IMR-90 (cell line): ENCODE measurements around the gene ELMO1. TPM values are rescaled to one million over a fixed set of nuclear protein-coding genes. Genes with fewer than 3 reads are reported as not detected.

Source experiments
- ATAC-seq: fragments of 200-7000 bp; cut with Tn5 transposase; 2 replicates; pipeline ENCODE4 v1.9.1; 2020; ENCODE audit warnings: low read depth, mild to moderate bottlenecking, moderate library complexity
- BruUV-seq: library from RNA; stranded (reverse); fragments of 400-500 nt; replicated peaks from 2 replicates; lab custom pipeline; 2021; lab: Mats Ljungman, UMichigan
- CTCF ChIA-PET: fragments of 300-600 bp; formaldehyde crosslinking; extraction: SDS; loops from one replicate; lab custom pipeline; 2021; ENCODE audit warnings: antibody characterized with exemption; lab: Yijun Ruan, JAX
- POLR2A ChIA-PET: fragments of 300-600 bp; sonication (Branson Sonifier 250); formaldehyde crosslinking; loops from one replicate; lab custom pipeline; 2022; ENCODE audit warnings: antibody characterized with exemption; ENCODE audit not compliant: unreplicated experiment; lab: Charles Lee
- DNase-seq: peaks from one replicate; pipeline ENCODE4 v3.0.0; 2013
- H2AFZ ChIP-seq: replicated peaks from 2 replicates; pipeline ENCODE3; 2013; ENCODE audit warnings: low read length, mild to moderate bottlenecking; ENCODE audit not compliant: poor library complexity
- H2AK5ac ChIP-seq: 2 replicates; pipeline ENCODE4 v1.6.1; 2013; ENCODE audit warnings: low read depth, low read length, inconsistent platforms
- H2AK9ac ChIP-seq: replicated peaks from 2 replicates; pipeline ENCODE3; 2013; ENCODE audit warnings: mild to moderate bottlenecking, low read depth, low read length, moderate library complexity; ENCODE audit not compliant: poor library complexity
- H2BK120ac ChIP-seq: 2 replicates; pipeline ENCODE4 v1.6.1; 2013; ENCODE audit warnings: low read depth, low read length, inconsistent platforms
- H2BK15ac ChIP-seq: 3 replicates; pipeline ENCODE4 v1.6.1; 2013; ENCODE audit warnings: low read depth, low read length, inconsistent platforms
- H2BK20ac ChIP-seq: 2 replicates; pipeline ENCODE4 v1.6.1; 2013; ENCODE audit warnings: low read depth, mild to moderate bottlenecking, inconsistent platforms, low read length, moderate library complexity
- H2BK5ac ChIP-seq: 2 replicates; pipeline ENCODE4 v1.6.1; 2013; ENCODE audit warnings: mild to moderate bottlenecking, low read depth, low read length, inconsistent platforms; ENCODE audit not compliant: poor library complexity, severe bottlenecking
- H3K14ac ChIP-seq: replicated peaks from 2 replicates; pipeline ENCODE4 v1.6.1; 2013; ENCODE audit warnings: low read depth, low read length, inconsistent platforms
- H3K18ac ChIP-seq: 2 replicates; pipeline ENCODE4 v1.6.1; 2013; ENCODE audit warnings: low read depth, low read length, control low read depth
- H3K23ac ChIP-seq: 2 replicates; pipeline ENCODE4 v1.6.1; 2013; ENCODE audit warnings: low read depth, low read length, inconsistent platforms
- H3K27ac ChIP-seq: 2 replicates; pipeline ENCODE4 v1.5.1; 2013; ENCODE audit warnings: mild to moderate bottlenecking, control low read depth, low read length; ENCODE audit not compliant: insufficient read depth
- H3K27me3 ChIP-seq: 2 replicates; pipeline ENCODE4 v1.6.1; 2013; ENCODE audit warnings: low read length; ENCODE audit not compliant: control insufficient read depth, insufficient read depth
- H3K36me3 ChIP-seq: 2 replicates; pipeline ENCODE4 v1.6.1; 2013; ENCODE audit warnings: low read length, mixed read lengths; ENCODE audit not compliant: control insufficient read depth, insufficient read depth
- H3K4ac ChIP-seq: 2 replicates; pipeline ENCODE4 v1.6.1; 2013; ENCODE audit warnings: low read depth, low read length, inconsistent platforms
- H3K4me1 ChIP-seq: 2 replicates; pipeline ENCODE4 v1.6.1; 2013; ENCODE audit warnings: low read length, mixed read lengths; ENCODE audit not compliant: control insufficient read depth, insufficient read depth
- H3K4me2 ChIP-seq: 2 replicates; pipeline ENCODE4 v1.6.1; 2013; ENCODE audit warnings: low read depth, mild to moderate bottlenecking, control low read depth, low read length, moderate library complexity
- H3K4me3 ChIP-seq: 2 replicates; pipeline ENCODE4 v1.5.1; 2013; ENCODE audit warnings: low read depth, mild to moderate bottlenecking, control low read depth, low read length, moderate library complexity; ENCODE audit not compliant: insufficient read depth
- H3K56ac ChIP-seq: 2 replicates; pipeline ENCODE4 v1.6.1; 2013; ENCODE audit warnings: low read length, inconsistent platforms; ENCODE audit not compliant: insufficient read depth; ENCODE audit errors: extremely low read depth
- H3K79me1 ChIP-seq, 2 experiments: 2 replicates each; pipeline ENCODE4 v1.6.1; 2013; ENCODE audit warnings: low read length in 2 of 2, inconsistent platforms in 1 of 2, low read depth in 1 of 2
- H3K9ac ChIP-seq: 2 replicates; pipeline ENCODE4 v1.6.1; 2013; ENCODE audit warnings: low read depth, low read length, control low read depth
- H3K9me1 ChIP-seq: 2 replicates; pipeline ENCODE4 v1.6.1; 2013; ENCODE audit warnings: low read length, inconsistent platforms; ENCODE audit not compliant: insufficient read depth
- H3K9me3 ChIP-seq: 2 replicates; pipeline ENCODE4 v1.6.1; 2013; ENCODE audit warnings: low read length; ENCODE audit not compliant: control insufficient read depth, insufficient read depth
- H4K20me1 ChIP-seq: 2 replicates; pipeline ENCODE4 v1.6.1; 2013; ENCODE audit warnings: low read length, inconsistent platforms; ENCODE audit not compliant: insufficient read depth
- H4K5ac ChIP-seq: 2 replicates; pipeline ENCODE4 v1.6.1; 2013; ENCODE audit warnings: mild to moderate bottlenecking, low read depth, low read length, control low read depth
- H4K8ac ChIP-seq, 2 experiments: 2 replicates each; pipeline ENCODE4 v1.6.1; 2013; ENCODE audit warnings: low read depth in 2 of 2, low read length in 2 of 2, control low read depth in 1 of 2, inconsistent platforms in 1 of 2
- H4K91ac ChIP-seq: 2 replicates; pipeline ENCODE4 v1.6.1; 2013; ENCODE audit warnings: low read depth, low read length, inconsistent platforms; ENCODE audit not compliant: insufficient read depth
- BHLHE40 ChIP-seq: fragments of 150-350 bp; IDR thresholded peaks from 2 replicates; pipeline ENCODE4 v1.6.1; 2016; ENCODE audit warnings: mild to moderate bottlenecking, low read depth, low read length
- CEBPB ChIP-seq: IDR thresholded peaks from 2 replicates; pipeline ENCODE4 v1.6.1; 2012; ENCODE audit warnings: low read depth, low read length, improper control_type of control experiment
- CHD1 ChIP-seq: IDR thresholded peaks from 2 replicates; pipeline ENCODE4 v1.6.1; 2012; ENCODE audit warnings: low read depth, low read length, improper control_type of control experiment
- ELK1 ChIP-seq: fragments of 150-350 bp; IDR thresholded peaks from 2 replicates; pipeline ENCODE4 v1.6.1; 2016; ENCODE audit warnings: low read depth, mild to moderate bottlenecking, low read length, moderate library complexity, borderline replicate concordance
- FOS ChIP-seq: fragments of 150-350 bp; IDR thresholded peaks from 2 replicates; pipeline ENCODE4 v1.6.1; 2016; ENCODE audit warnings: low read depth, low read length
- MAZ ChIP-seq: IDR thresholded peaks from 2 replicates; pipeline ENCODE4 v1.6.1; 2012; ENCODE audit warnings: low read depth, mild to moderate bottlenecking, low read length, improper control_type of control experiment, moderate library complexity, borderline replicate concordance
- MXI1 ChIP-seq: IDR thresholded peaks from 2 replicates; pipeline ENCODE4 v1.6.1; 2012; ENCODE audit warnings: low read depth, mild to moderate bottlenecking, low read length, moderate library complexity, borderline replicate concordance
- NFE2L2 ChIP-seq: fragments of 150-350 bp; IDR thresholded peaks from 2 replicates; pipeline ENCODE4 v1.6.1; 2016; ENCODE audit warnings: low read depth, mild to moderate bottlenecking, low read length
- POLR2A ChIP-seq: IDR thresholded peaks from 2 replicates; pipeline ENCODE4 v1.6.1; 2012; ENCODE audit warnings: mild to moderate bottlenecking, low read depth, low read length
- RAD21 ChIP-seq: IDR thresholded peaks from 2 replicates; pipeline ENCODE4 v1.6.1; 2012; ENCODE audit warnings: low read length, improper control_type of control experiment
- RCOR1 ChIP-seq: IDR thresholded peaks from 2 replicates; pipeline ENCODE4 v1.6.1; 2012; ENCODE audit warnings: mild to moderate bottlenecking, low read length, improper control_type of control experiment; ENCODE audit not compliant: insufficient replicate concordance
- RFX5 ChIP-seq: IDR thresholded peaks from 2 replicates; pipeline ENCODE4 v1.8.0; 2012; ENCODE audit warnings: low read depth, mild to moderate bottlenecking, low read length, moderate library complexity
- SMC3 ChIP-seq: fragments of 150-350 bp; IDR thresholded peaks from 2 replicates; pipeline ENCODE4 v1.6.1; 2016; ENCODE audit warnings: low read depth, mild to moderate bottlenecking, antibody characterized with exemption, low read length, moderate library complexity
- WGBS, 2 experiments: methylation state at CpG; one replicate each; pipeline versions ENCODE4 v1.1.5 to v1.1.7; 2013; ENCODE audit warnings: missing lambda C conversion rate in 2 of 2; ENCODE audit not compliant: insufficient read length in 1 of 2; ENCODE audit errors: extremely low coverage in 2 of 2; 5-methylcytosine and 5-hydroxymethylcytosine counted together
- dilution Hi-C: fragments of 300-500 bp; cut with HindIII; formaldehyde crosslinking; loops from one replicate; pipeline ENCODE4 v1.14.3; 2018; ENCODE audit warnings: low sequenced_read_pairs; ENCODE audit not compliant: unreplicated experiment
- in situ Hi-C: fragments of 300-500 bp; cut with MboI; formaldehyde crosslinking; loops from 3 replicates; pipeline ENCODE4 v1.14.3; 2019; ENCODE audit warnings: low sequenced_read_pairs, inconsistent platforms, mixed read lengths
- intact Hi-C: fragments of 100-400 bp; cut with micrococcal nuclease; formaldehyde crosslinking; loops from 2 replicates; pipeline ENCODE4 v1.10.0; 2022
- polyA plus RNA-seq, 3 experiments: library from polyadenylated mRNA; depleted of rRNA; stranded (reverse); fragments of >200 nt; gene quantifications; 2 replicates each; pipeline ENCODE4 v1.2.3, GENCODE V29; 2012; ENCODE audit warnings: low replicate concordance in 1 of 3
- total RNA-seq: library from RNA; depleted of rRNA; stranded (reverse); fragments of >200 nt; gene quantifications from 2 replicates; pipeline ENCODE4 v1.2.3, GENCODE V29; 2012
- TF ChIP-seq, protein P1 (sequence below): conservative IDR thresholded peaks from 2 replicates; pipeline ENCODE4 v1.5.1; 2012; ENCODE audit warnings: mild to moderate bottlenecking, low read depth, low read length, improper control_type of control experiment
- TF ChIP-seq, protein P2 (sequence below): fragments of 150-350 bp; IDR thresholded peaks from 2 replicates; pipeline ENCODE4 v1.6.1; 2017; ENCODE audit warnings: mild to moderate bottlenecking, antibody characterized with exemption, low read length, low read depth

Gene ELMO1
- total and polyA plus RNA-seq, 2 of the 4 experiments (the other 2 are of a cell fraction), result 0.03 TPM; not detected in 1

DNA sequence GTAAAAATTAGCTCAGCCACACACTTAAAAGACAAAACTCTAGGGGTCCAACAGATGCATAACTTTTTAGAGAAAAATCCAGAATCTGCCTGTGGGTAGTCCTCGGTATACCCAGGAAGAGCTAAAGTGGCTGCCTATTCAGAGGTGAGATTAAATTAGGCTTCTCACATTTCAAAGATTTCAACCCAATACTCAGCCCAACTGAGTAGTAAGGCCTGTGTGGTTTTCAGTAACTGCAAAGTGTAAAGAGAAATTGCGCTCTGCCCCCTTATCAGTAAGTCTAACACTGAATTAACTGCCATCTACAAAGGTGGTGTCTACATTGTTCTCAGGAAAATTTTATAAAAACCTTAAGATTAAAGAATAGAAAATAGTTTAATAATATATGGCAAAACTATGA is 88.2 kb downstream of the ELMO1 start:
- ATAC-seq (no peak), DNase-seq (no peak)
- no peaks in the 10 kb centered on the region for H3K4me1 ChIP-seq
- no peak overlapping the region for H3K9ac ChIP-seq
- H2AK5ac ChIP-seq, result no peak overlapping the region
- H3K27ac ChIP-seq, result no peak overlapping the region
- H3K4ac ChIP-seq, result no peak overlapping the region
- H4K20me1 ChIP-seq, result no peaks in the 10 kb centered on the region
- no peak overlapping the region for H4K5ac ChIP-seq
- H3K27me3 ChIP-seq, result no peaks in the 10 kb centered on the region
- H3K4me3 ChIP-seq, result no peak overlapping the region
- no peak overlapping the region for H2AFZ ChIP-seq
- POLR2A ChIA-PET, result no interaction called here
- H4K91ac ChIP-seq, result no peak overlapping the region
- H2AK9ac ChIP-seq, result no peak overlapping the region
- H3K18ac ChIP-seq, result no peak overlapping the region
- H3K56ac ChIP-seq, result no peak overlapping the region
- TF ChIP-seq SMC3 (no peak), CEBPB (no peak), BHLHE40 (no peak), FOS (no peak), RFX5 (no peak), POLR2A (no peak), RCOR1 (no peak), CHD1 (no peak), RAD21 (no peak), MAZ (no peak), NFE2L2 (no peak), ELK1 (no peak), MXI1 (no peak)
- TF ChIP-seq, protein P1, sequence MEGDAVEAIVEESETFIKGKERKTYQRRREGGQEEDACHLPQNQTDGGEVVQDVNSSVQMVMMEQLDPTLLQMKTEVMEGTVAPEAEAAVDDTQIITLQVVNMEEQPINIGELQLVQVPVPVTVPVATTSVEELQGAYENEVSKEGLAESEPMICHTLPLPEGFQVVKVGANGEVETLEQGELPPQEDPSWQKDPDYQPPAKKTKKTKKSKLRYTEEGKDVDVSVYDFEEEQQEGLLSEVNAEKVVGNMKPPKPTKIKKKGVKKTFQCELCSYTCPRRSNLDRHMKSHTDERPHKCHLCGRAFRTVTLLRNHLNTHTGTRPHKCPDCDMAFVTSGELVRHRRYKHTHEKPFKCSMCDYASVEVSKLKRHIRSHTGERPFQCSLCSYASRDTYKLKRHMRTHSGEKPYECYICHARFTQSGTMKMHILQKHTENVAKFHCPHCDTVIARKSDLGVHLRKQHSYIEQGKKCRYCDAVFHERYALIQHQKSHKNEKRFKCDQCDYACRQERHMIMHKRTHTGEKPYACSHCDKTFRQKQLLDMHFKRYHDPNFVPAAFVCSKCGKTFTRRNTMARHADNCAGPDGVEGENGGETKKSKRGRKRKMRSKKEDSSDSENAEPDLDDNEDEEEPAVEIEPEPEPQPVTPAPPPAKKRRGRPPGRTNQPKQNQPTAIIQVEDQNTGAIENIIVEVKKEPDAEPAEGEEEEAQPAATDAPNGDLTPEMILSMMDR, result no peak
- TF ChIP-seq, protein P2, sequence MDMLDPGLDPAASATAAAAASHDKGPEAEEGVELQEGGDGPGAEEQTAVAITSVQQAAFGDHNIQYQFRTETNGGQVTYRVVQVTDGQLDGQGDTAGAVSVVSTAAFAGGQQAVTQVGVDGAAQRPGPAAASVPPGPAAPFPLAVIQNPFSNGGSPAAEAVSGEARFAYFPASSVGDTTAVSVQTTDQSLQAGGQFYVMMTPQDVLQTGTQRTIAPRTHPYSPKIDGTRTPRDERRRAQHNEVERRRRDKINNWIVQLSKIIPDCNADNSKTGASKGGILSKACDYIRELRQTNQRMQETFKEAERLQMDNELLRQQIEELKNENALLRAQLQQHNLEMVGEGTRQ, result no peak
- peaks cover 15% of the 10 kb centered on the region for H3K9me3 ChIP-seq
- no peak overlapping the region for H4K8ac ChIP-seq
- no peak overlapping the region for H3K14ac ChIP-seq
- H3K23ac ChIP-seq, result no peak overlapping the region
- no CpG with 5 or more reads among the region's 2 CpGs for WGBS, 2 experiments
- no peak overlapping the region for H3K4me2 ChIP-seq
- no peaks in the 10 kb centered on the region for H3K9me1 ChIP-seq
- CTCF ChIA-PET, result interaction anchor here (0.6 kb wide), 1 partner anchor 110 kb away, joined by 3 read pairs; no protein-coding TSS in a partner anchor
- dilution Hi-C loops, result no loop called here
- no peaks in the 10 kb centered on the region for H3K36me3 ChIP-seq
- H2BK20ac ChIP-seq, result no peak overlapping the region
- H2BK15ac ChIP-seq, result no peak overlapping the region
- no TSS peak for BruUV-seq
- in situ Hi-C loops, result no loop called here
- no peaks in the 10 kb centered on the region for H3K79me1 ChIP-seq
- intact Hi-C loops, result no loop called here
- no peak overlapping the region for H2BK120ac ChIP-seq
- H2BK5ac ChIP-seq, result no peak overlapping the region
